Middle frontal gyrus (tissue), 1 donor: Measurements from ENCODE around the gene COL6A1.
"Not testable (repeated sequence)": the region's sequence is repeated elsewhere in the genome, so short reads cannot be mapped to it uniquely, and the experiment has no call there.

Source experiments
- DNase-seq: peaks from one replicate; pipeline ENCODE4 v3.0.0-alpha.2; 2015; ENCODE audit warnings: low spot score; ENCODE audit errors: extremely low spot score

Gene COL6A1

DNA sequence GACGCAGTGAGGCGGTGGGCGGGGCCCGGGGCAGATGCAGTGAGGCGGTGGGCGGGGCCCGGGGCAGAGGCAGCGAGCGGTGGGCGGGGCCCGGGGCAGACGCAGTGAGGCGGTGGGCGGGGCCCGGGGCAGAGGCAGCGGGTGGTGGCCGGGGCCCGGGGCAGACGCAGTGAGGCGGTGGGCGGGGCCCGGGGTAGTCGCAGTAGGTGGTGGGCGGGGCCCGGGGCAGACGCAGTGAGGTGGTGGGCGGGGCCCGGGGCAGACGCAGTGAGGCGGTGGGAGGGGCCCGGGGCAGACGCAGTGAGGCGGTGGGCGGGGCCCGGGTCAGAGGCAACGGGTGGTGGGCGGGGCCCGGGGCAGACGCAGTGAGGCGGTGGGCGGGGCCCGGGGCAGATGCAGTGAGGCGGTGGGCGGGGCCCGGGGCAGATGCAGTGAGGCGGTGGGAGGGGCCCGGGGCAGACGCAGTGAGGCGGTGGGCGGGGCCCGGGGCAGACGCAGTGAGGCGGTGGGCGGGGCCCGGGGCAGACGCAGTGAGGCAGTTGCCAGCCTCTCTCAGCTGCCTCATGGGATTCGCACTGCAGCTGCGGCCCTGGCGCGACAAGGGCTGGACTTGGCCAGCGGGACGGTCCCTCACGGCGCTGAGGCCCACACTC, 24.4 kb downstream of the COL6A1 start:
- DNase-seq, result not testable (repeated sequence)

DNA sequence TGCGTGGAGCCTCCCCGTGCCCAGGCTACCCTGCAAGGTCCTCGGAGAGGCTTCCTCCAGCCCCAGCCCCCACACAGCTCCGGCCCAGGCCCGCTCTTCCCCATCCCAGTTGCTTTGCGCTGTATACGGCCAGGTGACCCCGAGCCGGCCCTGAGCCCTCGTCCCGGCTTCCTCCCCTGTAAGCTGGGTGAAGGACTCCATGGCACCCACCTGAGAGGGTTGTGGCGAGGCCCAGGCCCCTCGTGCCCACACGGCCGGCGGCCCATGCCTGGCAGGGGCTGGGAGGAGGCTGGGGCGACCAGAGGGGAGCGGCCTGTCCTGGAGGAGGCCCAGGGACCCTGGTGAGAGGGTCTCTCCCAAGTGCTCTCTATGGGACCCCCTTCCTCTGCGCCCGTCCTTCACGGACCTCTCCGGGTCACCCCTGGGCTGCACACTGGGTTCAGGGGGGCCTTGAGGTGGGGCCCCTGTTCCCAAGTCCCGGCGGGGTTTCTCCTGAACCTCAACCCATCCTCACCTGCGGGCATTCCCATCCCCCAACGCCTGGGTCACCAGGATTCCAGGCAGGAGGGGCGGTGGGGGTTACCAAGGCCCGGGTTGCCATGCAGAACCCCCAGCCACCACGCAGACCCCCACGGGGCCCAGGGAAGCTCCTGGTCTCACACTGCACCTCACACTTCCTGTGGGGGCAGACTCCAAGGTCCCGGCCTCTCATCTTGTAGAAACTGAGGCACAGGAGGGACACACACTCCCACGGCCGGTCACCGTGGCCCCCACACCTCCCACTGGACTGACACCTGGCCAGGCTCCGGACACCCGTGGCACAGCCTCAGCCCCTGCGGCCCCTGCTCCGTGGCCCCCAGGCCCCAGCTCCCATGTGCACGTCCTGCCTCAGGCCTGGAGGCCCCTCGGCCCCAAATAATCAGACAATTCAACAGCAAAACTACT, 25.2 kb downstream of the COL6A1 start:
- DNase-seq, result no peak

DNA sequence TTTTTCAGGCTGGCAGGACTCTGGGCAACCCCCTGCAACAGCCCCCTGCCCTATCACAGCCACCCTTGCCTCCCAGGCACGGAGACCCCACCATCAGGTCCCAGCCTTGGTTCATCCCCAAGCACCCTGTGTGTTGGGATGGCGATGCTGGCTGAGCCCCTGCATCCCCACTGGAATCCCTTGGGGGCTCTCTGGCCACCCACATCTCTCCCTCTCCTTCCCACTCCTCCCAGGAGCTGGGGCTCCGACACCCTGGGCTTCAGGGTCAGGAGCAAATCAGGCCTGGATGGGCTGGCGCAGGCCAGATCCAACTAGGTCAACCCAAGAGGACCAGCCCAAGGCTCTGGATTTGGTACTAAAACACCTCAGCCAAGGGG, 25.9 kb downstream of the COL6A1 start:
- no peak for DNase-seq

DNA sequence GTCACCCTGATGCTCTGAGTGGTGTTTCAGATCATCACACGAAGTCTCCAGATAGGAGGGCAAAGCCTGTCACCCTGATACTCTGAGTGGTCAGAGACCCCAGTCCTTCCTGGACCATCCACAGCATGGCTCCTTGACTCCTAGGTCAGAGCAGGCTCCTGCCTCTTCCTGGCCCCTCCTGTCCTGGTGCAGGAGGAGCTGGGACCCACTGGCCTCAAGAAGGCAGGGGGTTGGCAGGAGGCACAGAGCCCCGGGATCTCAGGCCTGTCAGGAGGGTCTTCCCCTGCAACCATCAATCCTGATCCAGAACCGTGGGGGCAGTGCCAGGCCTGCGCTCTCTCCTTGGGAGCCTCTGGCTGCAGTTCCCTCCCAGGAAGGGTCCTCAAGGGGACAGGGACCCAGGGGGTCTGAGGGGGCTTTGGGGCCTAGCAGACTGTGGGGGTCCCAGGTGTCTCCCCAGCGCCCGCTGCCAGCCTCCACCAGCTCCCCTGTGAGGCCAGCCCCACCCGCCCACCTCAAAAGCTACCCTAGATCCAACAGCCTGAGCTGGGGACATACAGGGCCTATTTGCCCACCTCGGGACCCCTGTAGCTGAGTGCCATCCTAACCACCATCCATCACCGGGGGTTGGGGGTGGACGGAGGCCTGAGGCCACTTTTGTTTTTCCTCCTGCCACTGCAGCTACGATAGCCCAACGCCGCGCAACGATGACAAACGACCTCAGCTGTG, 27.5 kb downstream of the COL6A1 start:
- DNase-seq, result no peak

DNA sequence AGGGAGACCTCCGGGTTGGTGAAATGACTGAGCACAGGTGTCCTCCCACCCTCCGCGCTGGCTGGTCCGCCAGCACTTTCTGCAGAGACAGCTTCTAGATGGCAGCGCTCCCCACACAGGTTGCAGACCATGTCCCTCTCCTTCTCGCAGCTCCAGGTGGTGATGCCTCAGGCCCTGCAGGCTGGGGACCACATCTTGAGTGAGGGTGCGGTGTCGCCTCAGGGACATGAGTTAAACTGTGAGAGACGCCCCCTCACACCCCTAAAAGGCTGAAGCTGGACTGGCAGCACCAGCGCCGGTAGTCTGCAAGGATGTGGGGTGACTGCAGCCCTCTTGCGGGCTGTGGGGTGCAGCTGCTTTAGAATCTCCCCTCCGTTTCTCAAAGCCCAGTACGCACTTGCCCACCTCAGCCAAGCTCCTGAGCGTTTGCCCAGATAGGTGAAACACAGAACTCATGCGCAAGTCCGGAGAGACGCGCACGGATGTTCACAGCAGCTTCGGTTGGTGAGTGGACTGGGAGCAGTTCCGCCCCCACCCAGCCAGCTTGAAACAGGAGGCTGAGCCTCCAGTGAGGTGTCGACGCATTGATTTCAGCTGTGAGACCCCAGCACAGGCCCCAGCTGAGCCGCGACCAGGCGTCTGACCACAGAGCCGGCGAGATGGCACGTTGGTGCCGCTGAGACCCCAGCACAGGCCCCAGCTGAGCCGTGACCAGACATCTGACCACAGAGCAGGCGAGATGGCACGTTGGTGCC, 28.6 kb downstream of the COL6A1 start:
- no peak for DNase-seq

DNA sequence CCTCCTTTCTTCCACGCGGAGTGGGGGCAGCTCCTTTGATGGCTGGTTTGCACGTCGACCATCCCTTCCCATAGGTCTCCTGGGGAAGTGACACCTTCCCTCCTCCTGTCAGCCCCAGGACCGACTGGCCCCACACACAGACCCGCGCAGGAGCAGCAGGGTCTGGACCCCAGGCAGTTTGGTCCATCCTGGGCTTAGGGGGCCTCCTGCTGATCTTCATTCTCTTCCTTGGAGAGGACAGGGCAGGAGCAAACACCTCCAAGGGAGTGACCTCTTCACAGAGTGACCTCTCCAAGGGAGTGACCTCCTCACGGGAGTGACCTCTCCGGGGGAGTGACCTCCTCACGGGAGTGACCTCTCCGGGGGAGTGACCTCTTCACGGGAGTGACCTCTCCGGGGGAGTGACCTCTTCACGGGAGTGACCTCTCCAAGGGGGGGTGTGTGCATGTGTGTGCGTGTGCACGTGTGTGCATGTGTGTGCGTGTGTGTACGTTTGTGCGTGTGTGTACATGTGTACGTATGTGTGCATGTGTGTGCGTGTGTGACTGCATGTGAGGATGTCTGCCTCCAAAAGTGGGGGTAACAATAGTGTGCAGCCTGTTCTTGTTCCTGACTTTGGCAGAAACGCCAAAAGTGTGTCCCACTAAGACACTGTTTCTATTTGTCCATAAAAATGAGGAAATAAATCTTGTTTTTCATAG, 29.8 kb downstream of the COL6A1 start:
- no peak for DNase-seq

DNA sequence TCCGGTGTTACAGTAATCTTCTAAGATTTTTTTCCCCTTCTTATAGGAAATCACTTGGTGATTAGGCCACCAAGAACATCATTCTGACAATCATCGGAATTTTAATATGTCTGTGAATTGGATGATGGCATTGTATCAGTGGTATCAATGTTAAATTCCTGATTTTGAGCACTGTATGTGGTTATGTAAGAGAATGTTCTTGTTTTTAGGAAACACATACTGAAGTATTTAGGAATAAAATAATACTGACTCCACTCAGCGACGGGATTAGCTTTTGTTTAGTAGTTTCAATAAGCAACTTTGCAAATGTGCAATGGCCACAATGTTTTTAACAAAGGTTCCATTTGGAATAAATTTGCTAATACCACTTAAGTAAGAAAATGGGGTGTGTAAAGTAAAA, 30.6 kb downstream of the COL6A1 start:
- DNase-seq, result no peak

DNA sequence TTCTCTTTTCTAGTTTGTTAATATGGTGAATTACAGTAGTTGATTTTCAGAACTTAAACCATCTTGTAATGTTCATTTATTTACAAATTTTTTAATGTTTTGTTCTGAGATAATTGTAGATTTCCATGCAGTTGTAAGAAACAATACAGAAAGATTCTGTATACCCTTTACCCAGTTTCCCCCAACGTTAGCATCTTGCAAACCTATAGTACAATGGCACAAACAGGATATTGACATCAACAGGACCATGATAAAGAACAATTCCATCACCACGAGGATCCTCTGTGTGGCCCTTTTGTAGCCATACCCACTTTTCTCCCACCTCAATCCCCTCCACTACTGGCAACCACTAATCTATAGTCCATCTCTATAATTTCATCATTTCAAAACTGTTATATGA, 33.3 kb downstream of the COL6A1 start:
- DNase-seq, result no peak

DNA sequence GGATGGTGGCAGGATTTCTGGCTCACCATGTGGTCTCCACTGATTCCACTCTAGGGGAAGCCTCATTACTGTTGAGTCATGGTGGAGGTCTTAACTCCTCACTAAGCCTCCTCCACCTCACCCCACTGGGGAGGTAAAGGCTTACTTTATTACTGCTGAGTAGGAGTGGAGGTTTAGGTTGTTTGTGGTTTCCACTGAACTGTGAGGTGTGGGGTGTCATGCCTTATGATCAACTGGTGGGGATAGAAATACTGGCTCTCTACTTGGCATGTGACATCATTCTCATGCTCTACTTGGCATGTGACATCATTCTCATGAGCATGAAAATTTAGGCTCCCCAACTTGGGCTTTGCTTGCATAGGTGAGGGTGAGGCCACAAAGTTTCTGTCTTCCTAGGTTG, 35.6 kb downstream of the COL6A1 start:
- no peak for DNase-seq

DNA sequence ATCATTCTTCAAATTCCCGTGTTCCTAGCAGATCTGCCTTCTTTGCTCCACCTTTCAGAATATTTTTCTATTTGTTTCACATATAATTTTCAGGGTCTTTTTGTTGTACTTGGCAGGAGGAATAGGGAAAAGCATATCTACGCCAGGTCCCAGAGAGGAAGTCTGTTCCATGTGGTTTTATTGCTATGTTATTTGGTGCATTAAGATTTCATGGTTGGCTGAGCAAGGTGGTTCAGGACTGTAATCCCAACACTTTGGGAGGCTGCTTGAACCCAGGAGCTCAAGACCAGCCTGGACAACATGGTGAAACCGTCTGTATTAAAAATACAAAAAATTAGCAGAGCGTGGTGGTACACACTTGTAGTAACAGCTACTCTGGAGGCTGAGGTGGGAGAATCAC, 36.1 kb downstream of the COL6A1 start:
- no peak for DNase-seq

DNA sequence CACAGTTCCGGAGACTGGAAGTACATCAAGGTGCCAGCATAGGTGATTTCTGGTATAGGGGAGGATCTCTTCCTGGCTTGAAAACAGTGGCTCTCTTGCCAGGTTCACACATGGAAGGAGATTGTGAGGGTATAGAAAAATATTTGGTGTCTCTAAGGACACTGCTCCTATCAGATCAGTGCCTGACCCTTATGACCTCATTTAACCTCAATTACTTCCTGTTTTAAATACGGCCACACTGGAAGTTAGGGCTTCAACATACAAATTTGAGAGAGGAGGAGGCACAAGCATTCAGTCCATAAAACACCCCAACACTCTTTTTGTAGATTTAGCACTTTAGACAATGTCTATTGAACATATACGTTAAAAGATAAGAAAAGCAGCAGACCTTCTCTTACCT, 37.0 kb downstream of the COL6A1 start:
- no peak for DNase-seq

DNA sequence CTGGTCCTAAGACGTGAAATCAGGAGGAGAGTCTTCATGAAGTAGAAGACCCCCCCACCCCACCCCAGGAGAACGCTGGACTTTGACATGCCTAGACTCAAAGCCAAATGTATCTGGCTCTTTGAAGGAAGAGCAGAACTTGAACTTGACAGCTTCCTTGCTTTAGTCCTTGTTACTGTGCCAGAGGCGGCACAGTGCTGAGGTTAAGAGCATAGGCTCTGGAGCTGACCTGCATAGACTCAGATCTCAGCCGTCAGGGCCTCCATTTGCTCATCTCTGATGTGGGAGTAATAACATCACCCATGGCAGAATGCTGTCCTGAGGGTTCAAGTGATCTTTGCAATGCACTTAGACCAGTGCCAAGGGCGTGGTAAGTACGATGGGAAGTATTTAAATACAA, 39.0 kb downstream of the COL6A1 start:
- no peak for DNase-seq

DNA sequence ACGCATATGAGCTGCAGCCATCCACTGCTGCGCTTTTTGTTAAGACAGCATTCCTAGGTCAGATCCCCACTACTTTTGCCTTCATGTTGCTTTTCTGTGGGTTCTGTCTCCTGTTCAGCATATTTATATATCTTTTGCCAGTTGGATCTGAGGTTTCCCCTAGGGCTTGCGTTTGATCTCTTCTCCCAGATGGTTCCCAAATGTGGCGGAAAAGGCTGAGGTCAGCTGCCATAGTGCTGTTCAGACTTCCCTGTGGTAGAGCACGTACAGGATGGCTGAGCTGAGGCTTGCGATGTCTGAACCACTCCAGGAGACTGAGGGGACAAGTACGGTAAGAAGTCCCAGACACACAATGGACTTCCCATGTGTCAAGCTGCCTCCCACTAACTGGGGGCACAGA, 39.8 kb downstream of the COL6A1 start:
- no peak for DNase-seq

DNA sequence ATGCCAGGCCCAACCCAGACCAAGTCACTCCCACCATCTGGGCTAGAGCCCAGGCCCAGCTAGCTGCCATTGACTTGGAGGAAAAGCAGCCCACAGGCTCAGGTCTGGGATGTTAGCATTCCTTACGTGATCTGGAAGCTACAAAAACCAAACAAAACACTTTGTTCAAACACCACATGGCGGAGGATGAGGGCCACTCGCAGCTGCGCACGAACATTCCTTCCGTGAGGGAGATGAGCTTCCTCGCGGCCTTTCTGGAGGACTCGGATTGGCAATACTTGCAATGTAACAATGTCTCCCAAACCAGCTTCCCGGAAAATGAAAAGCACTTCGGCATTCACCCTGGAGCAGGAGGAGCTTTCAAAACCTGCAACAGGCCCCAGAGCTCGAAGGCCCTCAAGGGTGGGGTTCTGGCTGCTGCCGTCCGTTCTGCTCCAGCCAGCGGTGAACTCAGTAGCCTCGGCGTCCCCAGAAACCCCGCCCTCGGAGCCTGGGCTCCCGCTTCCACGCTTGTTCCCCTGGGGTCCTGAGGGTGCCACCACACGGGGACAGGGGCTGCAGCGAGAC, 40.5 kb downstream of the COL6A1 start:
- no peak for DNase-seq

DNA sequence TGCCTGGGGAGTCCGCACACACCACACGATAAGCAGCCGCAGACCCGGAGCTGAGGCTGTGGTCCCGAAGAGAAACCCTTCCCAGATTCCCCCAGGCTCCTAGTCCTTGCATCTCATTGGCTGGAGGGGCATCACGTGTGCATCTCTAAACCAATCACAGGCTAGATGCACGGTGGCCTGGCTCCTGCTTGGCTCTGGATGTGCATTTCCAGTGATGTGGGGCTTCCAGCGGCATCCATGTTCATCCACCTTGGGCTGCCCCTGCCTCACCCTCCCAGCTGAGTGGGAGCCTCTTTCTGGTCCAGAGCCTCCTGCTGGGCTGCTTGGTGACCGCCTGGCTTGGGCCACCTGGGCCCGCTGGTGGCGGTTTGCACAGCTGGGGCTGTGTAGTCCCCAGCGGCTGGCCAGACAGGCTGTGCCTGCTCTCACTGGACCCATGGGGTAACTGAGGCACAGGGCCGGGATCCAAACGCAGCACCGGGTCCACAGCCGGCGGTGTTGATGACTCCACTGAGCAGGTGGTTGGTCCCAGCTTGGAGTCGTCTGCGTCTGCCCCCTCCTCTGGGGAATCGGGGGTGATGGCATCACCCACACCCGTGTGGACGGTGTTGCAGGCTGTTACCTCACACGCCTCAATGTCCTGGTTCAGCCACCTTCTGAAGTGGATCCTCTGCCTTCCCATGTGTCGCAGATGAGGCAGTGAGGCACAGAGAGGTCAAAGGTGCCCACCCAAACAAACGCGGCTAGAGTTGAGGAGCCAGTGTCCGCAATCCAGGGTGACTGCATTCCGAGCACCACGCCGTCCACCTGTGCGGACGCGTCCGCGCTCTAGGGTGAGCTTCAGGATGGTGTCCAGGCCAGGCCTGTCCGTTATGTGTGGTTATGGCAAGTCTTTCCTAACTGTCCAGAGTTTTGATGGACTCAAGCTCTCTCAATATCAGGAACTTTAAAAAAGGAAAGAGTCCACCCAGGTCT, 41.3 kb downstream of the COL6A1 start:
- no peak for DNase-seq

DNA sequence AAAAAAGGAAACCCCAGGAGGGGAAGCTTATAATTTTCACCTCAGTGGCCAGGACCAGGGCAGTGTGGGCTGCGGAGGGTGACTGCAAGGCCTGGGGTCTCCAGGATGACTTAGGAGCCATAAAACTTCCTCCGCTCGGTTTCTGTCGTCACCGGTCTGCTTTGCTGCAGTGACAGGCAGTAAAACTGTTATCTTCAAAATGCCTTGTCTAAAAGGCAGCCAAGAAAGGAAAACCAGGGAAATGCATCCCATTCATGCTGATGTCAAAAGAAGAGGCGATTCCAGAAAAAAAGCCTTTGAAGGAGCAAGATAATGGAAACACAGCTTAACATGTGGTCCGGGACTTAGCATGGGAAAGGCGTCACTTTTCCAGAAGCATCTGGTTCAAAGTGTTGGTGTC, 42.0 kb downstream of the COL6A1 start:
- DNase-seq, result no peak

DNA sequence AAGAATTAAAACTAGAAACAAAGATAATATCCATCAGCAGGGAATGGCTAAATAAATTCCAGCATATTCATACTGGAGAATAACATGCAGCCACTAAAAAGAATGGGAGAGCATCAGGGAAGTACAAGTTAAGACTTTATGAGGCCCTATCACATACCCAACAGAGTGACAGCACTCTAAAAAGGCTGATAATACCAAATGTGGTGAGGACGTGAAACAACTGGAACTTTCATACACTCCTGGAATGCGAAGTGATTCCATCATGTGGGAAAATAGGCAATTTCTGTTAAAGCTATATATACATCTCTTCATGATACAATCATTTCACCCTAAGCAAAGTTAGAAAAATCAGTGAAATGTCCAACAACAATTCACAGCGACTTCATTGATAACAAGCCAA, 42.6 kb downstream of the COL6A1 start:
- DNase-seq, result no peak

DNA sequence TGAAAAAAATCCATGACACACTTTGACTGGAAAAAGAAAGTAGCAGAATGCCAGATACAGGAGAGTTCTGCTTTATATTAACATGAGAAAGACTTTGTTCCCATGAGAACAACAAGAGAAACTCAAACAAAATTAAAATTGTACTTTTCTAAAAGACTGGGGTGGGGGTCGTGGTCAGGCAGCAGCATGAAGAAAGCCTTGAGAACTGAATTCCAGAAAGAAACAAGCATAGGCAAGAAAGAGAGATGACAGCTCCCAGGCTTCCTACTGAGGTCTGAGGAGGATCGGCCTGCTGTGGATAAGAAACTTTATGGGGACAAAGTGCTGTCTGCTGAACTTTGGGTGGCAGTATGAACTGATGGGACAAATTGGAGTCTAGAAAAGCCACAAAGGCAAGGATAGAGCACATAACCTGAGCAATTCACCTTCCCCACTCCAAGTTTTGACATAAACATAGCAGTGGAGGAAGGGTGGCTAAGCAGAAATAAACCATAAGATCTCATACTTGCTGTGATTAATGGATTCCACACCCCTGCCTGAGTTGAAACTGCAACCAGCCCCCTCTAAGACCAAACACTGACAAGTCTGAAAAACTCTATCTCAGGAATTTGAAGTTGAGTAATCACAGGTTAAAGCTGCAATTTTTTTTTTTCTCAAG, 43.7 kb downstream of the COL6A1 start:
- no peak for DNase-seq
